HG03095 (cell line): Measurements from ENCODE around the gene STRIT1.
A peak's percentile ranks its signal among the peaks of the same experiment; 100 is the strongest.

Source experiments
- ATAC-seq: cut with Tn5 transposase; IDR thresholded peaks from one replicate; pipeline ENCODE4 v1.9.1; 2021; ENCODE audit warnings: moderate library complexity; ENCODE audit not compliant: unreplicated experiment

Gene STRIT1

GRCh38 chr3:155293516-155293915 is at the start of gene STRIT1:
TSS of gene STRIT1 (minus strand) at chr3:155293683.
- ATAC-seq = no peak

- ATAC-seq = no peak
These were observed 48.9 kb upstream of the STRIT1 start for GRCh38 chr3:155342344-155342743.

DNA sequence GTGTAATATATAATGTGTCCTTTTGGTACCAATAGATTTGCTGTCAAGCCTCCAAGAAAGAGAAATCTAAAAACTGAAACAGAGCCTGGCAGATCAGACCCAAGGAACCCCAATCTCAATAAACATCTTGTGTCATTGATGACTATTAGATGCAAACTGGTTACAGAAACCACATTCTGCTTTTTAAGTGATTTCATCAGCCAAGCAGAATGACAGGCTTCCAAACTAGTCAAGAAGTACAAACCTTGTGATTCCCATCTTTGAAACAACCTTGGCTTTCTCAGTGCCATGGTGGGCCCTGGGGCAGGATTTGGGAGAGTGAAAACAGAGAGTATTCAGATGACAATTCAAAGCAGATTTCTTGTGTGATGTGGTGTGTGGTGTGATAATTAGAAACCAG is 45.6 kb upstream of the STRIT1 start:
- no peak for ATAC-seq

DNA sequence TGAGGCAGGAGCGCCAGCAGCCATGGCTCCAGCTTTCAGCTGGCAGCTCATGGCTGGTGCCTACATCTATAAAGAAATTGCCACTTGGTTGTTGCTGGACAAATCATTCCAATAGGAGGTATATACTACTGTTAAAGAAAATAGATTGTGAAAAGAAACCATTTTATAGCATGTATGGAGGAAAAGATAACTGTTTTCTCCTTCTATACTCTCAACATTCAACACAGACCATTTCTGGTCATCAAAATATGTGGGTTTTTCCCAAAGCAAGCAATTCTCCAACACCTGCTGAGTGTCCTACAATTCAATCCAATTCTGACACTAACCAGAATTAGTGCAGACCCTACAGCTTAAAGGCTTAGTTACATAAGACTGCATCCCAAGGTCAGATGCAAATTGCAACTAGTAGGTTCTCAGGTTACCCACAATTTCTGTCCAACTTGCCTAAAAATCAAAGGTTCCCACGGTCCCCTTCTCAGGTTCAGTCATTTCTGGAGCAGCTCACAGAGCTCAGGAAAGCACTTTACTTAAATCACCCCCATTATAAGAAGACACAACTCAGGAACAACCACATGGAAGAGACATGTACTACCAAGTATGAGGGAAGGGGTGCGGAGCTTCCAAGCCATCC is 42.4 kb upstream of the STRIT1 start:
- peak; percentile 45 for ATAC-seq

DNA sequence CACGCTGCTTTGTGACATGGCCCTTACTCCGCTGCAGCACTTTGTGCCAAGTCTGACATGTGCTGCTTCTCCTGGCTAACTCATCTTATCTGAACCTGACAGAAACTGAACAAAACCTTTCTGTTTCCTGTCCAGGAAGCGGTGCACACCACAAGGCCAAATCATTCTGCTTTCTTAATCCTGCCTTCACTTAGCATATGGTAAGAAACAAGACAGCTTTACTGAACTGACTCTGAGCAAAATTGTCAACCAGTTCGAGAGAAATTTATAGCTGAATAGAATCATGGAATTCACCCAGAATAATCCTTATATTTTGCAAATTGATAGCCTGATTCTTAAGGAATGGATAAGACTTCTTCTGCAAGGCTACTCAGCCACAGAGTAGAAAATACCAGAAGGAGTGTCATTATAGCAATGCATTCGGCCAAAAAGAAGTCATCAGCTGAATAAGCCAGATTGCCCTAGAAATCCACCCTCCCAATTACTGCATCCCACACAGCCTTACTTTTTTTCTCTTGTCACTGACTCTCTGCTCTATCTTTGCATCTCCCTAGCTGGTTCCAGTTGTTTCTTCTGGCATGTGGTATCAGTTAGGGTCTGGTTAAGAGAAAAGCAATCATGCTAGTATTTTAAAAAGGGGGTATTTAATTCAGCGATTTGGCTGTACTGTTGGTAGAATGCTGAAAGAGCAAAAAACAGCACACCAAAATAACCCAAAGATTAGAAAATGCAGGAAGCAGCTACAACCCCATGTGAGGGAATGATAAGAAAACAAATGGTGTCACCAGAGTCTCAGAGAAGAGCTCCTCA is 41.6 kb upstream of the STRIT1 start:
- peak; percentile 93 for ATAC-seq

DNA sequence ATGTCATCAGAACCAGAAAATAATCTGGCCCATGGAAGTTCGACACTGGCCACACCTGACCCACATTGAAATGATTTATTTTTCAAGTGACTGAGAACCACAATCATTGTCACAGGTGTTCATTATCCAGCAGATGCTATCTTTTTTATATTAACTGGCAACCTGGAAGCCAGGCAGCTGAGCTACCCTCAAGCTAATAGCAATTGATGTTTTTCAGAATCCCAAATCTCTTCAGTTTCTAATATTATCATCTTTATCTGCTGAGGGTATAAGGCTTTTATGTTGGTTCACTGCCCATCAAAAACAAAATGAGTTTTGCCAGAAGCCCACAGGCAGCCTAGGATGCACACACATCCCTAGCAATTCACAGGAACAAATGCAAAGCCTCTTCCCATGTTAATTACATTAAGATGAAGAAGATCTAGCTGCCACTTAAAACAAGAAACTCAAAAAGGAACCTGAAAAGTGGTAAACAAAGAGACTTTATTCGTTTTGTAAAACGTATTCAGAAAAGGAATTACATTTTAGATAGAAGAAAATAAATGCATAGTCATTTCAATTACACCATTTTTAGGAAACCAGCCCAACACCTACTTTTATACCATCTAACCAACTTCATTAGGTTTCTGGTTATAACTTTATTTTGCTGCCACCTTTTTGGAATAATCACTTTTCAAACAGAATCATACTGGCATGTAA is 40.9 kb upstream of the STRIT1 start:
- no peak for ATAC-seq

GRCh38 chr3:155332716-155333115 is 39.2 kb upstream of the STRIT1 start:
- ATAC-seq = no peak

GRCh38 chr3:155331078-155331477 is 37.6 kb upstream of the STRIT1 start:
- no peak for ATAC-seq

DNA sequence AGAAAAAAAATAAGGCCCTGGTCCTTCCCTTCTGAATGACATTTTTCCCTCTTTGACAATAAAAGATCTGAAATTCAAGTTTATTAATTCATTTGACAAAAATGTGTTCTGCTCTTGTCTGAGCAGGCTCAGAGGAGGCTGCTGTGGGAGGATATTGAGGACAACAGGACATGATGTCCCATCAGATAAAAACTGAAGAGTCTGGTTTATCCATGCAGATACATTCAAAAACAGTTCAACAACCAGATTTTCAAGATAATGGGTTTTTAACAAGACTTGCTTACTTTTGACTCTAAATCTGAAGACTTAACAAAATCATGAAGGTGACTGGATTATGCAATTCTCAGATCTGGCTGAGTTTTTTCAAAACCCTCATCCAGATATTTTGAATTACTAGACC is 36.9 kb upstream of the STRIT1 start:
- no peak for ATAC-seq

DNA sequence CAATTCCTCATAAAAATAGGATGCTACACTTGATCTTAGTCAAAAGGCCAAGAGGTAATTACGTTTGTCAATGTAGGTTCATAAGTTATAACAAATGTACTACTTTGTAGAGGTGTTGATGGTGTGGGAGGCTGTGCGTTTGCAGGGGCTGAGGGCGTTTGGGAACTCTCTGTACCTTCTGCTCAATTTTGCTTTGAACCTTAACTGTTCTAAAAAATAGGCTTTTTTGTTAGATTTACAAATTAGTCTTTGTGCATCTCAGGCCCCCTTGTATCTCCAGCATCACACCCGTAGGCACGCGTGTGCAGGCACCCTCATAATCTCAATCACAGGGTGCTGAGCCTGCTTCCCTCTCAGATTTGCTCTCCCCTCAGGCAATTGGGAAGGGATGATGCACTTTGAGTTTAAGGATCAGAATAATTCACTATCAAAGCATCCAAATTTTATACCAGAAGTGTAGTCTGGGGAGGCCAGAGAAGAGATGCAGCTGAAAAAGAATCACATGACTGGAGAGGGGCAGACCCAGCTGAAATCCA is 36.1 kb upstream of the STRIT1 start:
- no peak for ATAC-seq

GRCh38 chr3:155327871-155328270 is 34.4 kb upstream of the STRIT1 start:
- no peak for ATAC-seq

DNA sequence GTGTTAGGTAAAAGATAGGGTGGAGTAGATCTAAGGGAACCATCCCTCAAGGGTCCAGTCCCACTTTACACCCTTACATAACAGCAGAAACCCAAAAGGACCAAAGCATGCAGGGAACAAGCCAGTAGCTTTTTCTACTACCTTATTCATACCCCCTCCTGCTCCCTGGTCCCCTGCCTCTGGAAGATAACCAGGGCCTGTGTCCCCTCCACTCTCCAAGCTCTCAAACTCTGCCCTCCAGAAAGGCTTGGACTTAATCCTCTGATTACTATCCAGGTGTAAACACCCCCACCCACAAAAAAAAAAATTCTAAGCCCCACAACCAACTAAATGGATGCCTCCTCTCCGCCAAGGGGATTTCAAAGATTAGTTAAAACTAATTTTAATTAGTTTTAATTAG is 33.9 kb upstream of the STRIT1 start:
- no peak for ATAC-seq

DNA sequence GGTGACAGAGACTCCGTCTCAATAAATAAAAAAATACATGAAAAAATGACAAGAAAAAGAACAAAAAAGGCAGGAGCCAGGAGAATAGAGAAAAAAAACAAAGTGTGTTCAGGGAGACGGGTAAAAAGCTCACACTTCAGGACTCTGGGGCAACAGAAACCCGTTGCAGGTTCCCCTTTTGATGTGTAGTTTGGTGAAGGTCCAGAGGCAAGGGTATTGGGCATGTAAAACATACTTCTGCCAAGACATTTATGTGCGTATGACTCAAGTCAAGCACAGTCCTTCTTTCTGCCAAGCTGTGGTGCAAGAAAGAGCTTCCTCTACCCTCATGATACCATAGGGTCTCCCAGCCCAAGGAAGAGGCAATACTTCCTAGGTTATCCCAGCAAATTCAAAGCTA is 33.4 kb upstream of the STRIT1 start:
- no peak for ATAC-seq

- ATAC-seq = no peak
These were observed 32.8 kb upstream of the STRIT1 start for GRCh38 chr3:155326244-155326643.

DNA sequence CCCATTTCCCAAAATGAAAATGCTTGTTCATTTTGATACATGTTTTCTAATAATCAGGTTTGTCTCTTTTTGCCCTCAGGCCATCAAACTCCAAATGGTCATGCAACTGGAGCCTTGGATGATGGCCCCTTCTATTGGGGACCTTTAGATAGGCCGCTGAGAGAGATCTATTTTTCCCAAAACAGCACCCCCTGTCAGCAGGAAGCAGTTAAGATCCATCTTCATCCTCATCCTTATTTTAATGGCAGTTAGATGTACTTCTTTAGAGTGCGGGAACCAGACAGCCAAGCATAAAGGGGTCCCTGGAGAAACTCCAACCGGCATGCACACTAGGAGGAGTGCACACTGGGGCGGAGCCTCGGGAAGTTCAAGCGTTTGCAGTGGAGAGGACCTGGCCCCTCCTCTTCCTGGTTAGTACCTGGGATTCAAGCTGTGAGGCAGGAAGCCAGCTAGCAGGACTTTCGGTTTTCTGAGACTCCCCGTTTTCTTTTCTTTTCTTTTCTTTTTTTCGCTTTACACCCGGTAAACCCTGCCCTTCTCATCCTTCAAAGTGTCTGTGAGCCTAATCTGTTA is 31.9 kb upstream of the STRIT1 start:
- ATAC-seq = no peak

DNA sequence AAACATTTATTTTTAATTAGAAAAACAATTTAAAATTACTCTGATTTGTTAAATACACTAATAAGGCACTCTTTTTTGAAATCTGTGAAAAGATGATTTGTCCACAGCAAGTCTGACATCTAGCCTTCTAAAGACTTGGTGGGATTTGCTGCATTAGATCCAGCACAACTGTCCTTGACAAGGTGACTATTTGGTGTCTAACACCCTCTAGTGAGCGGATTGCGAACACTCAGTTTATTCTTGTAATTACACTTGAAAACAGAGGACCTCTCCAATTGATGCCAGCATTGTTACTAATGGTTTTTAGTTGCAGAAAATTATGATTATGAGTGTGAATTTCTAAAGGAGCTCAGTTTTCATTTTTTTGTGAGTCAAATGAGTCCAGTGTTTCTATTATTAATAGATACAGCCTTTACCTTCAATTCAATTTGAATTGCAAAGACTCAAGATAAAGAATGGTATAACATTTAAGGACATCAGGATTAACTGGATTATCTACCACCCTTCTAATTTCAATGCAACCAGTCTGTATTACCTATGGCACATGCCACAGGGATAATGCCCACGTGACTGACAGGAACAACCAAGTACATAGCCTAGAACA is 29.7 kb upstream of the STRIT1 start:
- ATAC-seq = peak; percentile 73

DNA sequence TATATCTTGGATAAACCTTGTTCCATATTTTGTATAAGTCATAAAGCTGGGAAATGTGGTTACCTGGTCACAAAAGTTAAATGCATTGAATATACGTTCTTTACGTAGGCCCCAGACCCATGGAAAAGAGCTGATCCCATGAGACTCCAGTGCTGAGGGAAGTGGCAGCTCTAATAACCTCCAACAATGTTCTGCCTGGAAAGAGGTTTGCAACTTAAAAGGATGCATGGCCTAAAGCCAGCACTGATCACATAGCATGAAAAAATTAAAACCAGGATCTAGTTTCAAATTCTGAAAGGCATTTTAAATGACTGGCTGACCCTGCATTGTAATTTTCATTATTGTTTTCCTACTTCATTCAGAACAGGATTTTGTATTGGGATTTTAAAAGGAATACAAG is 27.9 kb upstream of the STRIT1 start:
- ATAC-seq = no peak

DNA sequence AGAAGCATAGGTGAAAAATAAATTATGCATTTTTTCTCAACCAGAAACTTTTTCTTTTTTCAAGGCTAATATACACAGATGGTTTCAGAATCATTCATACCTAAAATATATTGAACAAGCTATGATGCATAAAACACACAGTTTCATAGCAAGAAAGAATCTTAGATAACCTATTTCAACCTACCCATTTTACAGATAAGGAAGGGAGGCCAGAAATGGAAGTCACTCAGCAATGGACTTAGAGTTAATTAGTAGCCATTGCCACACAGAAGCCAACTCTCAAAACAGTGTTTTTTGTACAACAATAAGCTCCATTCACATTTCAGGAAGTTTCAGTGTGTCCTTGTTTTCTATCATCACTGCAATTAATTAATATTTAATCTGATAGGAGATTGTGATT is 27.5 kb upstream of the STRIT1 start:
- ATAC-seq = no peak

DNA sequence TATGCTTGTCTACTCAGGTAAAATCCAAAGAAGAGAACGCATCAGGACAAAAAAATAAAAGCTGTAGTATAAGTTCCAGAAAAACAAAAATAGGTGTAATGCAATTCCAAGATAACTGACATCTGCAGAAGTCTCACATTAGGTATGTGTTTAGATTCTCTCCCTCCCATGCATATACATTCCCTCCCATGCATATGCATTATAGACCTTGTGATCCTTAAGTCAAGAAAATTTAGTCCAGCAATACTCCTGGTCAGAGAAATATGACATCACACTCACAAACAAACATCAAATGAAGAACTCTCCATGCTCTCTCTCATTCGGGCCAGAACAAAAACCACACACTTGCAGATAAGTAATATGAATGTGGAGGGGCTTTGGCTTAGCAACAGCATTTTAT is 25.3 kb upstream of the STRIT1 start:
- no peak for ATAC-seq

- no peak for ATAC-seq
These were observed 23.7 kb upstream of the STRIT1 start for GRCh38 chr3:155317211-155317610.

DNA sequence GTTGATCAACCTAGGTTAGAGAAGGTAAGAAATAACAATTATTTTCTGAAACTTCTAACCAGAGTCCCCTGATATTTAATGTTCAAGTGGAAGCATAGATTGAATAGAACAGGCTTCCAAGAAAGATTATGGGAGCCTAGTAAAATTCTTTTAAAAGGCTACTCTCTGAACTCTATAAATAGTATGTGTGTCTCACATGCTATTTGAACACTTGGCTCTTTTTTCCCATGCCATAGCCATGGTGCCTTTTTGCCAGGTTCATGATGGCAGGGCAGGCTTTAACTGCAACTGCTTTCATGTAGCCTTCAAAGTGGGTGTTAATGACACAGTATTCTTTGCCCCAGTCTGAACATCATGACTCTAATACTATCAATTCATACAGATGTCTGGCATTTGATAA is 22.9 kb upstream of the STRIT1 start:
- no peak for ATAC-seq
